Panc1 (cell line): ENCODE data around the gene SBNO2. TPM values are rescaled to one million over a fixed set of nuclear protein-coding genes. Genes with fewer than 3 reads are reported as not detected.
A peak's percentile ranks its signal among the peaks of the same experiment; 100 is the strongest.

Experiments used
- ATAC-seq: fragments of 200-7000 bp; cut with Tn5 transposase; 2 replicates; pipeline ENCODE4 v1.9.1; 2020; ENCODE audit warnings: mild to moderate bottlenecking, moderate library complexity
- BruUV-seq: library from RNA; stranded (reverse); fragments of 400-500 nt; replicated peaks from 2 replicates; lab custom pipeline; 2021; lab: Mats Ljungman, UMichigan
- CTCF ChIA-PET: fragments of 300-600 bp; sonication (Branson Sonifier 250); formaldehyde crosslinking; loops from one replicate; lab custom pipeline; 2022; ENCODE audit warnings: antibody characterized with exemption; lab: Charles Lee
- POLR2A ChIA-PET: fragments of 300-600 bp; sonication (Branson Sonifier 250); formaldehyde crosslinking; loops from one replicate; lab custom pipeline; 2022; ENCODE audit warnings: antibody characterized with exemption; lab: Charles Lee
- DNase-seq: peaks from one replicate; pipeline ENCODE4 v3.0.0-alpha.2; 2010; ENCODE audit warnings: low read depth, low spot score
- H3K27ac ChIP-seq: 2 replicates; pipeline ENCODE4 v1.5.1; 2011; ENCODE audit warnings: mild to moderate bottlenecking, low read length, inconsistent platforms
- H3K27me3 ChIP-seq: fragments of 200-500 bp; sonication (Bioruptor generic); 2 replicates; pipeline ENCODE4 v1.6.0; 2014; ENCODE audit warnings: low read length, inconsistent platforms; ENCODE audit not compliant: control insufficient read depth, insufficient read depth
- H3K36me3 ChIP-seq: fragments of 200-500 bp; sonication (Bioruptor generic); 2 replicates; pipeline ENCODE4 v1.5.1; 2014; ENCODE audit warnings: inconsistent platforms, mild to moderate bottlenecking, low read length, moderate library complexity; ENCODE audit not compliant: control insufficient read depth, insufficient read depth
- H3K4me1 ChIP-seq: 2 replicates; pipeline ENCODE4 v1.5.1; 2011; ENCODE audit warnings: inconsistent platforms, mild to moderate bottlenecking, low read length, moderate library complexity; ENCODE audit not compliant: control insufficient read depth, insufficient read depth
- H3K4me3 ChIP-seq, 2 experiments: 2 replicates each; pipeline ENCODE4 v1.5.1; 2011 to 2012; ENCODE audit warnings: low read depth in 2 of 2, low read length in 2 of 2, mild to moderate bottlenecking in 2 of 2, inconsistent platforms in 1 of 2, moderate library complexity in 1 of 2
- H3K9me3 ChIP-seq: fragments of 200-500 bp; sonication (Bioruptor generic); 2 replicates; pipeline ENCODE4 v1.5.1; 2014; ENCODE audit warnings: low read depth, mild to moderate bottlenecking, inconsistent platforms, low read length, moderate library complexity; ENCODE audit not compliant: control insufficient read depth, insufficient read depth
- CTCF ChIP-seq: fragments of 450-650 bp; IDR thresholded peaks from 2 replicates; pipeline ENCODE4 v1.5.1; 2017; ENCODE audit warnings: mild to moderate bottlenecking
- POLR2AphosphoS5 ChIP-seq: IDR thresholded peaks from 2 replicates; pipeline ENCODE4 v1.6.1; 2012; ENCODE audit warnings: mild to moderate bottlenecking, low read depth, low read length, moderate library complexity
- REST ChIP-seq, 2 experiments: IDR thresholded peaks; 2 replicates each; pipeline ENCODE4 v1.6.1; 2011 to 2012; ENCODE audit warnings: low read depth in 2 of 2, control low read depth in 1 of 2, low read length in 1 of 2, mild to moderate bottlenecking in 1 of 2, moderate library complexity in 1 of 2; ENCODE audit not compliant: insufficient read depth in 1 of 2
- SIN3A ChIP-seq: IDR thresholded peaks from 2 replicates; pipeline ENCODE4 v1.6.1; 2012; ENCODE audit warnings: low read depth, mild to moderate bottlenecking, low read length, moderate library complexity, borderline replicate concordance; ENCODE audit not compliant: insufficient read depth
- TCF7L2 ChIP-seq: IDR thresholded peaks from 2 replicates; pipeline ENCODE4 v1.6.1; 2011; ENCODE audit warnings: mild to moderate bottlenecking, low read depth, low read length, inconsistent platforms
- in situ Hi-C: cut with HindIII; loops from 2 replicates; pipeline ENCODE4 v1.10.0; 2016; ENCODE audit warnings: low sequenced_read_pairs, low pct_unique_long_range_greater_than_20kb
- intact Hi-C: fragments of 100-400 bp; cut with micrococcal nuclease; formaldehyde crosslinking; loops from one replicate; pipeline ENCODE4 v1.10.0; 2022; ENCODE audit not compliant: unreplicated experiment
- total RNA-seq: library from RNA; stranded (reverse); gene quantifications from one replicate; pipeline ENCODE4 v1.2.1, GENCODE V29; 2021; ENCODE audit not compliant: unreplicated experiment

The SBNO2 gene
- total RNA-seq, 1 experiment from 2014 or later = 101 TPM

- Histone ChIP-seq H3K4me3 (no peak overlapping the region), H3K9me3 (no peaks in the 10 kb centered on the region), H3K27ac (no peak overlapping the region), H3K4me1 (no peaks in the 10 kb centered on the region), H3K27me3 (no peaks in the 10 kb centered on the region), H3K36me3 (peaks cover 3% of the 10 kb centered on the region)
- ChIA-PET POLR2A (interaction anchor here (0.6 kb wide), 1 partner anchor 96 kb away, joined by 11 read pairs; no protein-coding TSS in a partner anchor), CTCF (no interaction called here)
- in situ Hi-C loops = no loop called here
- TF ChIP-seq POLR2AphosphoS5 = no peak
- TF ChIP-seq SIN3A = no peak
- no peak for TF ChIP-seq TCF7L2
- TF ChIP-seq REST (IDR thresholded peaks at IDR 0.05; ENCODE audit: insufficient read depth in 1 of 2, low read depth in 2 of 2, low read length in 1 of 2) = no peak
- no peak for TF ChIP-seq CTCF
- BruUV-seq = no TSS peak
- DNase-seq = no peak
- ATAC-seq = 0 out of 2 replicates have a peak, but pooled peaks have one; percentile 11
- intact Hi-C loops = no loop called here
These were observed 50.0 kb downstream of the SBNO2 start for GRCh38 chr19:1123885-1124677.

- Histone ChIP-seq H3K4me3 (no peak overlapping the region), H3K36me3 (peaks cover 3% of the 10 kb centered on the region), H3K4me1 (no peaks in the 10 kb centered on the region), H3K9me3 (no peaks in the 10 kb centered on the region), H3K27me3 (no peaks in the 10 kb centered on the region), H3K27ac (no peak overlapping the region)
- ChIA-PET CTCF (no interaction called here), POLR2A (interaction anchor here (0.6 kb wide), 2 partner anchors 43 to 95 kb away, joined by 5 to 11 read pairs; no protein-coding TSS in a partner anchor)
- TF ChIP-seq TCF7L2 (no peak), REST (IDR thresholded peaks at IDR 0.05; ENCODE audit: insufficient read depth in 1 of 2, low read depth in 2 of 2, low read length in 1 of 2) (no peak), CTCF (no peak), SIN3A (no peak), POLR2AphosphoS5 (no peak)
- BruUV-seq = no TSS peak
- ATAC-seq = peak; percentile 18
- intact Hi-C loops = no loop called here
- DNase-seq = no peak
- in situ Hi-C loops = no loop called here
These were observed 50.7 kb downstream of the SBNO2 start for GRCh38 chr19:1123381-1123780.
